Liver (tissue), 9 donors: Measurements from ENCODE around the gene PTRH2. TPM values are rescaled to one million over a fixed set of nuclear protein-coding genes. Genes with fewer than 3 reads are reported as not detected.

ENCODE experiments used
- DNase-seq: peaks from one replicate; pipeline ENCODE4 v3.0.0-alpha.2; 2017; ENCODE audit warnings: low spot score
- H3K27ac ChIP-seq, 2 donors: one replicate each; pipeline ENCODE4 v1.7.0; 2013; ENCODE audit warnings: inconsistent platforms in 2 of 2, low read length in 2 of 2, control low read depth in 1 of 2, low read depth in 1 of 2, mild to moderate bottlenecking in 1 of 2
- H3K27me3 ChIP-seq, 4 donors: one replicate each; pipeline versions ENCODE4 v1.6.1 to v1.7.0; 2013; ENCODE audit warnings: low read length in 3 of 4, inconsistent platforms in 1 of 4, mild to moderate bottlenecking in 1 of 4, moderate library complexity in 1 of 4; ENCODE audit not compliant: control insufficient read depth in 4 of 4, insufficient read depth in 4 of 4
- H3K36me3 ChIP-seq, 4 donors: one replicate each; pipeline versions ENCODE4 v1.6.1 to v1.7.0; 2013; ENCODE audit warnings: low read length in 3 of 4, mild to moderate bottlenecking in 3 of 4, low read depth in 1 of 4, moderate library complexity in 1 of 4; ENCODE audit not compliant: control insufficient read depth in 4 of 4, insufficient read depth in 3 of 4
- H3K4me1 ChIP-seq, 4 donors: one replicate each; pipeline versions ENCODE4 v1.6.1 to v1.7.0; 2013; ENCODE audit warnings: low read length in 3 of 4, mild to moderate bottlenecking in 3 of 4, moderate library complexity in 1 of 4; ENCODE audit not compliant: control insufficient read depth in 4 of 4, insufficient read depth in 4 of 4
- H3K4me3 ChIP-seq, 3 donors: one replicate each; pipeline versions ENCODE4 v1.6.1 to v1.7.0; 2013; ENCODE audit warnings: low read length in 3 of 3, control low read depth in 1 of 3, low read depth in 1 of 3, mild to moderate bottlenecking in 1 of 3
- H3K9ac ChIP-seq, 2 donors: one replicate each; pipeline ENCODE4 v1.7.0; 2013; ENCODE audit warnings: low read length in 2 of 2, mild to moderate bottlenecking in 2 of 2, moderate library complexity in 2 of 2, control low read depth in 1 of 2, low read depth in 1 of 2
- H3K9me3 ChIP-seq, 4 donors: one replicate each; pipeline versions ENCODE4 v1.6.1 to v1.7.0; 2013; ENCODE audit warnings: low read length in 3 of 4; ENCODE audit not compliant: control insufficient read depth in 4 of 4
- ATF3 ChIP-seq: IDR thresholded peaks from 2 replicates; pipeline ENCODE4 v1.6.1; 2016; ENCODE audit warnings: antibody characterized with exemption
- CTCF ChIP-seq: fragments of 150-350 bp; IDR thresholded peaks from 2 replicates; pipeline ENCODE4 v1.5.1; 2017; ENCODE audit warnings: improper control_type of control experiment, low read depth, low read length; ENCODE audit not compliant: missing input control
- EGR1 ChIP-seq, 2 donors: IDR thresholded peaks; 2 replicates each; pipeline ENCODE4 v1.6.1; 2016 to 2018; ENCODE audit warnings: antibody characterized with exemption in 2 of 2, low read depth in 2 of 2
- FOXA1 ChIP-seq: IDR thresholded peaks from 2 replicates; pipeline ENCODE4 v1.6.1; 2016; ENCODE audit warnings: antibody characterized with exemption
- FOXA2 ChIP-seq: IDR thresholded peaks from 2 replicates; pipeline ENCODE4 v1.6.1; 2016; ENCODE audit warnings: antibody characterized with exemption
- GABPA ChIP-seq, 2 donors: IDR thresholded peaks in 1 of 2; conservative IDR thresholded peaks in 1 of 2; 2 replicates each; pipeline ENCODE4 v1.6.1; 2016; ENCODE audit warnings: antibody characterized with exemption in 2 of 2, mild to moderate bottlenecking in 1 of 2, moderate library complexity in 1 of 2
- HNF4A ChIP-seq, 2 donors: conservative IDR thresholded peaks; 2 replicates each; pipeline ENCODE4 v1.6.1; 2016; ENCODE audit warnings: antibody characterized with exemption in 2 of 2, mild to moderate bottlenecking in 2 of 2
- JUND ChIP-seq, 2 donors: IDR thresholded peaks; 2 replicates each; pipeline ENCODE4 v1.6.1; 2016; ENCODE audit warnings: antibody characterized with exemption in 2 of 2
- MAX ChIP-seq: IDR thresholded peaks from 2 replicates; pipeline ENCODE4 v1.6.1; 2016; ENCODE audit warnings: antibody characterized with exemption
- NR2F2 ChIP-seq: IDR thresholded peaks from 2 replicates; pipeline ENCODE4 v1.6.1; 2016; ENCODE audit warnings: antibody characterized with exemption
- RAD21 ChIP-seq, 2 donors: IDR thresholded peaks; 2 replicates each; pipeline ENCODE4 v1.6.1; 2016; ENCODE audit warnings: antibody characterized with exemption in 2 of 2, mild to moderate bottlenecking in 2 of 2
- REST ChIP-seq: IDR thresholded peaks from 2 replicates; pipeline ENCODE4 v1.6.1; 2016; ENCODE audit warnings: antibody characterized with exemption, mild to moderate bottlenecking
- RXRA ChIP-seq, 2 donors: IDR thresholded peaks; 2 replicates each; pipeline ENCODE4 v1.6.1; 2017 to 2018; ENCODE audit warnings: antibody characterized with exemption in 2 of 2, mild to moderate bottlenecking in 1 of 2
- SP1 ChIP-seq: IDR thresholded peaks from 2 replicates; pipeline ENCODE4 v1.6.1; 2018; ENCODE audit warnings: antibody characterized with exemption, mild to moderate bottlenecking
- TAF1 ChIP-seq: conservative IDR thresholded peaks from 2 replicates; pipeline ENCODE4 v1.6.1; 2016; ENCODE audit warnings: antibody characterized with exemption, mild to moderate bottlenecking
- YY1 ChIP-seq: IDR thresholded peaks from 2 replicates; pipeline ENCODE4 v1.6.1; 2016; ENCODE audit warnings: antibody characterized with exemption, mild to moderate bottlenecking
- ZBTB33 ChIP-seq: IDR thresholded peaks from 2 replicates; pipeline ENCODE4 v1.6.1; 2016; ENCODE audit warnings: antibody characterized with exemption
- WGBS: extraction: QIAGEN DNeasy Blood & Tissue Kit; methylation state at CpG from one replicate; pipeline ENCODE4 v1.1.7; 2013; 5-methylcytosine and 5-hydroxymethylcytosine counted together
- polyA plus RNA-seq, 2 donors: library from polyadenylated mRNA; stranded (reverse) in 1 of 2; unstranded in 1 of 2; fragments of 200-250 nt in 1 of 2; fragments of >200 nt in 1 of 2; fragmentation: Nextera tagmentation in 1 of 2; extraction: Ambion mirVana in 1 of 2; gene quantifications; one replicate each; pipeline versions ENCODE4 v1.2.1 to v1.2.3, GENCODE V29; 2013 to 2015
- total RNA-seq, 2 donors: library from RNA; depleted of rRNA; stranded (reverse); fragments of >200 nt; gene quantifications; one replicate each; pipeline ENCODE4 v1.2.3, GENCODE V29; 2014
- donor health status: healthy.
- donor health status: healthy.
- donor health status: healthy.
- donor health status: healthy.
- donor health status: healthy.

The PTRH2 gene
- total and polyA plus RNA-seq, 4 donors: 9.7 to 39.1 (median 23.1) TPM

- 92% methylated on average over 4 of the region's 4 CpGs for WGBS
- Histone ChIP-seq H3K4me3 (no peak overlapping the region), H3K27me3 (no peaks in the 10 kb centered on the region), H3K27ac (no peak overlapping the region), H3K9ac (no peak overlapping the region), H3K9me3 (no peaks in the 10 kb centered on the region), H3K4me1 (no peaks in the 10 kb centered on the region), H3K36me3 (peaks cover 21 to 95% (median 88%) of the 10 kb centered on the region in 4 donors)
- no peak for TF ChIP-seq ZBTB33
- TF ChIP-seq HNF4A (conservative IDR thresholded peaks at IDR 0.05): no peak
- no peak for TF ChIP-seq YY1
- TF ChIP-seq MAX: no peak
- no peak for TF ChIP-seq EGR1 (IDR thresholded peaks at IDR 0.05; ENCODE audit: low read depth in 2 of 2)
- TF ChIP-seq JUND (IDR thresholded peaks at IDR 0.05): no peak
- no peak for TF ChIP-seq TAF1
- no peak for TF ChIP-seq REST
- no peak for DNase-seq
These were observed 26.9 kb downstream of the PTRH2 start for GRCh38 chr17:59680314-59680713.

GRCh38 chr17:59678918-59679317 is 28.3 kb downstream of the PTRH2 start:
- peaks cover 16 to 96% (median 87%) of the 10 kb centered on the region in 4 donors for H3K36me3 ChIP-seq
- no peak for DNase-seq
- WGBS: 43% methylated on average over 2 of the region's 2 CpGs

More at GRCh38 chr17:59678918-59679317, 28.3 kb downstream of the PTRH2 start:
- Histone ChIP-seq H3K27me3 (no peaks in the 10 kb centered on the region), H3K9ac (no peak overlapping the region), H3K4me3 (no peak overlapping the region), H3K4me1 (no peaks in the 10 kb centered on the region), H3K9me3 (no peaks in the 10 kb centered on the region), H3K27ac (no peak overlapping the region)
- no peak for TF ChIP-seq ATF3
- TF ChIP-seq JUND (IDR thresholded peaks at IDR 0.05): no peak
- no peak for TF ChIP-seq NR2F2
- TF ChIP-seq FOXA2: no peak
- no peak for TF ChIP-seq ZBTB33
- TF ChIP-seq SP1: no peak
- TF ChIP-seq GABPA (IDR thresholded peaks at IDR 0.05 in 1 of 2, conservative IDR thresholded peaks at IDR 0.05 in 1 of 2): no peak
- no peak for TF ChIP-seq MAX
- TF ChIP-seq CTCF: no peak
- no peak for TF ChIP-seq EGR1 (IDR thresholded peaks at IDR 0.05; ENCODE audit: low read depth in 2 of 2)
- no peak for TF ChIP-seq FOXA1
- no peak for TF ChIP-seq RXRA (IDR thresholded peaks at IDR 0.05)
- no peak for TF ChIP-seq HNF4A (conservative IDR thresholded peaks at IDR 0.05)
- no peak for TF ChIP-seq YY1
- TF ChIP-seq TAF1: no peak
- no peak for TF ChIP-seq REST
- no peak for TF ChIP-seq RAD21 (IDR thresholded peaks at IDR 0.05)
